DMS53 treated with DMSO at 0.1 percent for 48 hours (cell line): ENCODE results near the gene CAB39L.

ENCODE experiments used
- DNase-seq: peaks from one replicate; lab custom pipeline; 2025; ENCODE audit not compliant: unreplicated experiment; lab: John Stamatoyannopoulos, UW

CAB39L gene

GRCh38 chr13:49314344-49314882, 129.5 kb downstream of the CAB39L start:
- no peak for DNase-seq

- no peak for DNase-seq
These were observed 132.0 kb downstream of the CAB39L start for GRCh38 chr13:49311816-49312215.

- no peak for DNase-seq
These were observed 133.6 kb downstream of the CAB39L start for GRCh38 chr13:49310251-49310650.

DNA sequence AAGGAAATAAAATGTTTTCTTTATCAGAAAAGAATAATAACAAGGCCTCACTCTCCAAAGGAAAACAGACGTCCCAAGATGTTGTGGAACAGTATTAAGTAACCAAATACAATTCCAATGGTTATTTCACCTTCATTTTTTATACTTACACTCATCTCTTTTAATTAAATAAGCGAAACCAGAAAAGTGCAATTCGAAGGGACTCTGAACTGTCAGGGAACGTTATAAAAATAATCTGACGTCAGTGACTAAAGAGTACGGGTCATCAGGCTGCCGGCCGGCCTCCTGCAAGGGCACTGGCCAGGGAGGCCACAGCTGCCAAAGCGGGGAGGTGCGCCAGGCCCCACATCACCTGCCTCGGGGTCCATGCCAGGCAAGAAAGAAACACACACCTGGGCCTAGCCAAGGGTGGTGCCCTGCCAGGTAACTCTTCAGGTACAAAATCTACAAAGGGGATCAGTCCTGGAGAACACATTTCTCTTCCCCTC, 134.9 kb downstream of the CAB39L start:
- no peak for DNase-seq

DNA sequence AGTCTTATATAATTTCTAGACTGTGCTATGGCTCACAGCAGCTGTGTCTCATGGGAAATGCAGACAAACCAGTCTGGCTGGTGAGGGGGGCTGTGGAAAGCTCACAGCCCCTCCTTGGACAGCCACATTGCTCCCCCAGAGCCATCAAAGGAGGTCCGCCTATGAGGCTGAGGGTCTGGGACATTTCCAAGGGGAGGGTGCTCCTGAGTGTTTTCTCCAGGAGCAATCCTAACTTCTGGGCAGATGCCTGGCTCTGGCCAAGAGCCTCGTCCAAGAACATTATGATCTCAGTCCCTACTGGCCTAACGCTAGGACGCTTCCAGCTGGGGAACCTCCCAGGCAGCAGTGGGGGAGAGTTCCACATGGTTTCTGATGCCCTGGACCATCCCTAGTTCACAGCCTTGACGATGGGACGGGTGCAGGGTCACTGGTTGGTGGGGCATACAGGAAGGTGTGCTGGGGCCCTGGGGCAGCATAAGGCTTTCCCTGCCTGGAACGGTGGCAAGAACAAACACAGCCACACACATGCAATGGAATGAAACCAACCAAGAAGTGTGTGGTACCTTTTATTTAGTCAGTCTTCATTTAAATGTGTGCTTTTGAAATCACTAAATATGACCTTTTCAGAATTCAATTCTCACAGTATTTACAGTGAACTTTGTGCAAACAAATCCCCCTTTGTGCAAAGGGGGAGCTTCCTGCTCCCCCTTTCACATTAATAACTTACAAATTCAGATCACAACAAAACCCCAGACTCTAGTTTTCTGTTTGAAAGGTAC, 135.6 kb downstream of the CAB39L start:
- no peak for DNase-seq

- DNase-seq = no peak
These were observed 136.5 kb downstream of the CAB39L start for GRCh38 chr13:49307365-49307764.

GRCh38 chr13:49305792-49306425, 138.0 kb downstream of the CAB39L start:
- no peak for DNase-seq

DNA sequence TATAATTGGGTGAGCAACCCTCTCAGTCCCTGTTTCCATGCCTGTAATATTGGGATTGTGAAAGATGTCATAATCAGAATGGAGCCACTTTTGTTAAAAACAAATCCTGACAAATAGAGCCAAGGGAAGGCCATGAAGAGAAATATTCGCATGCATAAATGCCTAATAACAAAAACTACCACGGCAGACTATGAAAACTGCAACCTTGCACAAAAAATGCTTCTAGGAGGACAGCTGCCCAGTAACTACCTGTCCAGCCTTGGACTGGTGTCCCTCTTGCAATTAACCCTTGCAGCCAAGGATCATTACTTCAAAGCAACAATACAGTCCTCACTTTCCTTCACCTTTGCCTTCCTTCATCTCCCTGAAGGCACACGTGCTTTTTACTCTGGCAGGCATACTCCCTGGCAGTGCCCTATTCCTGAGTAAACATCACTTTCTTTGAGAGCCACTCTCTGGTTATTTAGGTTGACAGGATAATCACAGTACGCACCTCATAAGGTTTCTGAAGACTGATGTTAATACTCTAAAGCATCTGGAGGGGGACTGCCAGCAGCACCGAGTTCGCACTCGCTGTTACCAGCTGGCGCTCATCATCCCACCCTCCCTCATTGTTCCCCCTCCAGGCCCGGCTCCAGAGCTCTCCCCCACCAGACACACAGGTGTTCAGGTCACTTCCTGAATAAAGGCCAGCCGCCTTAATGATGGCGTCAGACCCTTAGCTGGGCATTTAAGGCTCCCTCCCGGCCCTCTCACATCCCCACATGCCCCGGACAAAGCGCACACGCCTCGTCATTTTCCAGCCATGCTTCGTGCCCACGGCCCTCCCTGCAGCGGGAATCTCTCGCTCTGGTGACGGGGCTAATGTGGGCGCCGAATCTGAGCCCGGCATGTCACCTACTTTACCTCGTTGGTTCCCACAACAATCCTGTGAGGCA, 138.8 kb downstream of the CAB39L start:
- DNase-seq = no peak

DNA sequence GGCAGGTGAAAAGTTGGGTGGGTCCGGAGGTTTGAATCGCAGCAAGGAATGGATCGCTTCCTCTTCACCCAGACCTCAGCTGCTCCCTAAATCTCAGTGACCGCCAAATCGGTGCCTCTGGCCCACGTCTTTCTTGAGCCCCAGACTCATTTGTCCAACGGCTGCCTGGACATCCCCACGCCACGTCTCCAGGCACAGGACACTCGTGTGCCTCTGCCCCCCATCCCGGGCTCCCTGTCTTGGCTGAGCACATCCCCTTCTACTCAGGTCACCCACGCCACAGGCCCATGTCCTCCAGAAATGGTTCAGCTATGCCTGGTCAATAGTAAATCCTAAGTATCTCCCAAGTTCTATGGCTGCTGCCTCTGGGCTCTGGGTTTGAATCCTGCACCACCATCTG, 139.5 kb downstream of the CAB39L start:
- no peak for DNase-seq

DNA sequence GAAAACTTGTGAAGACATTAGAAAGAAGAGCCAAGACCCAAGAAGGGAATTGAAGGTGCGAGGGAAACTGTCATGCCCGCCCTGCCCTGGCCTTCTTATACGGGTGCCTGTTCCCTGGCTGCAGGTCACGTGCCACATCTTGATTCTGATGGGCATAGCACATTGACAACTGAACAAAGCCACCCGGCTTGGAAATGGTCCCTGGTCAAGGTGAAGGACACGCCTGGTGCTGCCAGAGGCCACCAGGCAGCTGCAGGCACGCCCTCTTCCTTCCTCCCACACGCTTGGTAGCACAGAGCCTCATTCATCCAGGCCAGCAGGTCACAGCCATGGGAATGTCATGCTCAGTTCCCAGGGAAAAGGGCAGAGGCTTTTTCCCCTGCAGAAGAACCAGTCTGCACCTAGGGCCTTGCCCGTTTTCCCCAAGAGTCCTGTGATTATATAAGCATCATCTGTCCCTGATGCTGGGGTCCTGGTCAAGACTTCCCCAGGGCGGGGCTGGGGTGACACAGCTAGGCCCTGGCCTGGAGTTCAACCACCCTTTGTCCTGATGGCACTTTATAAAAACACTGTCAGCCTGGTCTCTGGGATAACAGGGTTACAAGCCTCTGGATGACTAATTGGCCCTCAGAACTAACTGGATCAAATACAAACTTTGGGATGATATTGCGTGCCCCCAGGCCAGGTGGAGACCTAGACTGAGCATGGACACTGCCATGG, 140.2 kb downstream of the CAB39L start:
- no peak for DNase-seq

DNA sequence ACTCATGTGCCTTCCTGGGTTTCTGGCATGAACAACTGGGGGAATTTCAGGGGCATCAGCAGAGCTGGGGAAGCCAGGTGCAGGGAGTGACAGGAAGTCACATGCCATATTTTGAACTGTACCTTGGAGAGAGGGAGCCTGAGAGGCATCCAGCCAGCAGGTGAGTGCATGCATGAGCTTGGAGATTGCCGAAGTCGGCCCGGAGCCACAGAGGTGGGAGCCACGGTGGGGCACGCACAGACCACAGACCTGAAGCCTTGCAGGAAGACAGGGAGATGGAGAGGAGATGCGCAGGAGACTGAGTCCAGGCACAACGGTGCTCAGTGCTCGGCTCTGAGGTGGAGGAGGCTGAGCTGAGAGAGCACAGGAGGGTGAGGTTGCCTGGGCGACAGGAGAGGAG, 141.0 kb downstream of the CAB39L start:
- DNase-seq = no peak

GRCh38 chr13:49302222-49302621, 141.6 kb downstream of the CAB39L start:
- no peak for DNase-seq

GRCh38 chr13:49300739-49301589, 142.9 kb downstream of the CAB39L start:
- peak; percentile 55 for DNase-seq

DNA sequence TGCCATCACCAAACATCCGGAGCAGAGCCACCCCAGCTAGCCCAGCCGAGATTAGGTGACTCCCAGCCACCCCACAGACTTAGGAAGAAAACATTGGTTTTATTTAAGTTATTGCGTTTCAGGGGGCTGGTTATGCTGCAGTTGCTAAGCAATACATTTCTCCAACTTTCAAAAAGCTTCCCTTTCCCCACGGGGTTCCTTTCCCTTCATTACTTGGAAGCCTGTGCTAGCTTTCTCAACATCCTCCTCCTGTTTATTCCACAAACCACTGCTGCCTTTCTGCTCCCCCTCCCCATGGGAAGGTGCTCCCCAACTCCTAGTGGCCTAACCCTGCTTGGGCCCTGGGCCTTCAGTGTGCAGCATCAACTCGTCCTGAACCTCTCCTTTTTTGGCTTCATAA, 143.6 kb downstream of the CAB39L start:
- DNase-seq = no peak

DNA sequence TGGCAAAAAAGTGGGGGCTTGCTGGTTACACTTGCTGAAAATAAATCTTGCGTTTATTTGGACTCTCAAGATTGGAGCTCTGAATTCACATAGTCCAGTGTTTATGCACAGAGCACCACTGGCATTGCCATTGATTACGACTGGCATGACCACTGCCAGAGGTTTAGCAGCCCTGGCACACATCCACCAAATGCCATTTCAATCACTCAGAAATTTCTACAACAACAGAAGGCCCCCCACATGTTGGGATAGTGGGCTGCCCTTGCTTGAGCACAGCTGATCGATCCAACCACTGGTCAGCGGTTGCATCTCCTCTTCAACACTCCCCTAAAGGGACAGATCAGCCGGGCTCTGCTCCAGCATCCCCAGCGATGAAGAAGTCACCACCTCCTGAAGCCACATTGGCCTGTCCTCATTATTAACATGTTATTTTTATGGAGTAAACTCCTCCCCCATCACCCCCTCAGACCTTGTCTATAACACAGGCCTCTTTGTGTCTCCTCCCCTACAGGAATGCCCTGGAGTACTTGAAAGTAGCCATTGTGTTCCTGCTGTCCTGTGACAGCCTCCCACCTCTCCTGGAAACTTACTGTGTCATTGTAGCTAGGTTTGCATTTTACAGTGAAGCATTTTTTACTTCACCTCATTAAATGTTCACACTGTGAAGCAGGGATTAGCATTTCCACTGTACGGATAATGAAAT, 144.8 kb downstream of the CAB39L start:
- no peak for DNase-seq

DNA sequence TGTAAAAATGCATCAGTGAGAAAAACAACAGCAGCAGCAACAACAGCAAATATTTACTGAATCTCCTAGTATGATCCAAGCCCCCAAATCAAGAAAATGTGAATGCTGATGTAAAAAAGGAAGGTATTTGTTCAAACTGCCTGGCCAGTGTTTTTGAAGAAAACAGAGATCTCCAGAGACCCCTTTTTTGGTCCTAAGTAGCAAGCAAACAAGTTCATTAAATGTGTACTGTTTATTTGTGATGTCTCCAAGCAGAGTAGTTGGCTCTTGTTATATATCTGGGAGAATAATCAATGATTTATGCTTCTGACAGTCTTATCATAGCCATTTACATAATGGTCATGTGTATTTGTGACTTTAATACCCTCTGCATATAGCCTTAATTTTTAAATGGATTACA, 145.4 kb downstream of the CAB39L start:
- DNase-seq = no peak

- no peak for DNase-seq
These were observed 146.5 kb downstream of the CAB39L start for GRCh38 chr13:49297338-49297737.

DNA sequence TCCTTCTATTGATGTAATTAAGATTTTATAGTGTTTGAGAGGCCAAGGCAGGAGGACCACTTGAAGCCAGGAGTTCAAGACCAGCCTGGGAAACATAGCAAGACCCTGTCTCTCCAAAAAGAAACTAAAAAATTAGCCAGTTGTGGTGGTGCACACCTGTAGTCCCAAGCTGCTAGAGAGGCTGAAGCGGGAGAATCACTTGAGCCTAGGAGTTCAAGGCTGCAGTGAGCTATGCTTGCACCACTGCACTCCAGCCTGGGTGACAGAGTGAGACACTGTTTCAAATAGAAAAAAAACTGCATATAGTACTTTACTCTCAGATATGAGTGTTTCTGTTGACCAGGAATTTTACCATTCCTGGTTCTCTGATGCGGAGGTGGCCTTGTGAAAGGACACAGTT, 147.2 kb downstream of the CAB39L start:
- DNase-seq = no peak

GRCh38 chr13:49295244-49295643, 148.6 kb downstream of the CAB39L start:
- no peak for DNase-seq
